Mucosa of rectum (tissue), 2 donors: Measurements from ENCODE around the gene MACF1.

ENCODE experiments used
- H3K27ac ChIP-seq, 2 donors: one replicate each; pipeline ENCODE4 v1.7.0; 2013; ENCODE audit warnings: inconsistent platforms in 2 of 2, low read depth in 2 of 2, low read length in 2 of 2
- H3K27me3 ChIP-seq, 2 donors: one replicate each; pipeline ENCODE4 v1.7.0; 2013; ENCODE audit warnings: low read length in 2 of 2; ENCODE audit not compliant: control insufficient read depth in 2 of 2, insufficient read depth in 2 of 2
- H3K36me3 ChIP-seq, 2 donors: one replicate each; pipeline ENCODE4 v1.7.0; 2013; ENCODE audit warnings: low read length in 2 of 2; ENCODE audit not compliant: control insufficient read depth in 2 of 2, insufficient read depth in 2 of 2
- H3K4me1 ChIP-seq, 2 donors: one replicate each; pipeline ENCODE4 v1.7.0; 2013; ENCODE audit warnings: low read length in 2 of 2, mild to moderate bottlenecking in 1 of 2; ENCODE audit not compliant: control insufficient read depth in 2 of 2, insufficient read depth in 2 of 2
- H3K4me3 ChIP-seq, 2 donors: one replicate each; pipeline ENCODE4 v1.7.0; 2013; ENCODE audit warnings: low read length in 2 of 2
- H3K9ac ChIP-seq, 2 donors: one replicate each; pipeline ENCODE4 v1.7.0; 2013; ENCODE audit warnings: low read length in 2 of 2, low read depth in 1 of 2, mild to moderate bottlenecking in 1 of 2
- H3K9me3 ChIP-seq, 2 donors: one replicate each; pipeline ENCODE4 v1.7.0; 2013; ENCODE audit warnings: low read length in 2 of 2; ENCODE audit not compliant: control insufficient read depth in 2 of 2
- donor health status: healthy.
- donor health status: Normal muscosa, but diverticular disease.

The MACF1 gene

GRCh38 chr1:39396671-39397070 lies 192.2 kb downstream of the MACF1 start:
- Histone ChIP-seq H3K4me1 (peaks cover 24 to 25% of the 10 kb centered on the region in 2 donors), H3K9me3 (no peaks in the 10 kb centered on the region), H3K27me3 (no peaks in the 10 kb centered on the region), H3K4me3 (no peak overlapping the region), H3K9ac (no peak overlapping the region), H3K27ac (no peak overlapping the region), H3K36me3 (peaks cover 0 to 2% of the 10 kb centered on the region in 2 donors)

- Histone ChIP-seq H3K27ac (no peak overlapping the region), H3K27me3 (no peaks in the 10 kb centered on the region), H3K9me3 (no peaks in the 10 kb centered on the region), H3K4me3 (no peak overlapping the region), H3K9ac (no peak overlapping the region), H3K4me1 (peaks cover 21 to 25% of the 10 kb centered on the region in 2 donors), H3K36me3 (peaks cover 0 to 2% of the 10 kb centered on the region in 2 donors)
These were observed 193.0 kb downstream of the MACF1 start for GRCh38 chr1:39397487-39397886.

- H3K9me3 ChIP-seq, result no peaks in the 10 kb centered on the region
- peak overlapping the region in 1 of 2 donors; percentile 17 for H3K9ac ChIP-seq
- peaks cover 20 to 25% of the 10 kb centered on the region in 2 donors for H3K4me1 ChIP-seq
- no peaks in the 10 kb centered on the region for H3K36me3 ChIP-seq
- H3K27me3 ChIP-seq, result no peaks in the 10 kb centered on the region
- H3K27ac ChIP-seq, result peak overlapping the region; percentile 66 to 69
- H3K4me3 ChIP-seq, result no peak overlapping the region
These were observed 194.0 kb downstream of the MACF1 start for GRCh38 chr1:39398278-39399021.

- Histone ChIP-seq H3K4me3 (no peak overlapping the region), H3K9ac (no peak overlapping the region), H3K9me3 (no peaks in the 10 kb centered on the region), H3K27ac (no peak overlapping the region), H3K4me1 (peaks cover 8 to 12% of the 10 kb centered on the region in 2 donors), H3K36me3 (no peaks in the 10 kb centered on the region), H3K27me3 (no peaks in the 10 kb centered on the region)
These were observed 196.6 kb downstream of the MACF1 start for GRCh38 chr1:39401106-39401505.

GRCh38 chr1:39404876-39405275 lies 200.4 kb downstream of the MACF1 start:
- Histone ChIP-seq H3K27me3 (no peaks in the 10 kb centered on the region), H3K4me1 (peaks cover 14% of the 10 kb centered on the region in 2 donors), H3K4me3 (no peak overlapping the region), H3K27ac (no peak overlapping the region), H3K9ac (no peak overlapping the region), H3K36me3 (no peaks in the 10 kb centered on the region), H3K9me3 (no peaks in the 10 kb centered on the region)

- Histone ChIP-seq H3K9ac (no peak overlapping the region), H3K4me3 (no peak overlapping the region), H3K27me3 (no peaks in the 10 kb centered on the region), H3K27ac (no peak overlapping the region), H3K9me3 (no peaks in the 10 kb centered on the region), H3K36me3 (no peaks in the 10 kb centered on the region), H3K4me1 (peaks cover 19% of the 10 kb centered on the region in 2 donors)
These were observed 200.9 kb downstream of the MACF1 start for GRCh38 chr1:39405358-39405757.

- Histone ChIP-seq H3K4me1 (peaks cover 27 to 29% of the 10 kb centered on the region in 2 donors), H3K36me3 (no peaks in the 10 kb centered on the region), H3K9ac (no peak overlapping the region), H3K9me3 (no peaks in the 10 kb centered on the region), H3K27ac (no peak overlapping the region), H3K4me3 (no peak overlapping the region), H3K27me3 (no peaks in the 10 kb centered on the region)
These were observed 202.3 kb downstream of the MACF1 start for GRCh38 chr1:39406533-39407450.

GRCh38 chr1:39407510-39407895 lies 203.0 kb downstream of the MACF1 start:
- no peaks in the 10 kb centered on the region for H3K9me3 ChIP-seq
- no peaks in the 10 kb centered on the region for H3K27me3 ChIP-seq
- H3K4me1 ChIP-seq, result peaks cover 27 to 29% of the 10 kb centered on the region in 2 donors
- peak overlapping the region in 1 of 2 donors; percentile 82 for H3K4me3 ChIP-seq
- H3K36me3 ChIP-seq, result peaks cover 0 to under 1% of the 10 kb centered on the region in 2 donors
- no peak overlapping the region for H3K9ac ChIP-seq
- H3K27ac ChIP-seq, result no peak overlapping the region

- H3K36me3 ChIP-seq, result peaks cover 0 to 5% of the 10 kb centered on the region in 2 donors
- H3K27me3 ChIP-seq, result no peaks in the 10 kb centered on the region
- peak overlapping the region; percentile 71 to 82 for H3K4me3 ChIP-seq
- H3K27ac ChIP-seq, result peak overlapping the region; percentile 78 to 81
- no peaks in the 10 kb centered on the region for H3K9me3 ChIP-seq
- peak overlapping the region; percentile 71 to 82 for H3K9ac ChIP-seq
- H3K4me1 ChIP-seq, result peaks cover 27 to 29% of the 10 kb centered on the region in 2 donors
These were observed 203.6 kb downstream of the MACF1 start for GRCh38 chr1:39407896-39408640.
